CD4-positive, alpha-beta T cell treated with Interleukin-6 at 100 ng/mL for 8 hours (primary cell): ENCODE measurements around the gene THSD4.
"Not testable (repeated sequence)": the region's sequence is repeated elsewhere in the genome, so short reads cannot be mapped to it uniquely, and the experiment has no call there.

ENCODE experiments used
- DNase-seq: peaks from one replicate; pipeline ENCODE4 v3.0.0-alpha.2; 2020; ENCODE audit warnings: mixed read lengths, low spot score

The THSD4 gene

DNA sequence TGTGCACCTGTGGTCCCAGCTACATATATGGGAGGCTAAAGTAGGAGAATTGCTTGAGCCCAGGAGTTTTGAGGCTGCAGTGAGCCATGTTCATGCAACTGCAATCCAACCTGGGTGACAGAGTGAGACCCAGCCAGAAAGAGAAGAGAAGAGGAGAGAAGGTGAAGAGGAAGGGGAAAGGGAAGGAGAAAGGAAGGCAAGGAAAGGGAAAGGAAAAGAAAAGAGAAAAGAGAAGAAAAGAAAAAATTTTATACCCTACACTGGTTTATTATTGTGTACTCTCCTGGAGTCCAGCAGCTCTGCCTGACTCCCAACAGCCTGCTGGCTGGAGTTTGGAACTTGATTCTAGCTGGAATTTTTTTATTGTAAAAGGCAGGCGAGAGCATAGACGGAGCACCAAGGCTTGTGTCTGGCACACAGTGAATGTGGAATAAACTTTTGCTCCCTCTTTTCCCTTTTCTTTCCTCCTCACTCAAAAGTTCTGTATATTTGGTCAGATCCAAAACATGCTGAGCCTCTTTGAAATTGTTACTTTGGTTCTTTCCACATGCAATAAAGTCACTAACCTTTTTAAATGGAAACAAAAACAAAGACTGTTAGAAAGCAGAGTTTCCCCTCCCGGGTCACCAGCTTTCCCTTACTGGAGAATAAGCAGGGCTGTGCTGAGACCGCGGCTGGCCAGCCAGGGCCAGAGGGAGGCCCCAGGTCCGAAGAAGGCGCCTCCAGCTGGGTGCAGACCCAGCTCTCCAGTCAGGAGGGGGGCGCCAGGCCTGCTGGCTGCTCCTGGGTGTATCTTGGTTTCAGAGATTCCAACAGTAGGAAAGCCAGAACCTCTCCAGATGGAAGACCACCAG is 9.9 kb downstream of the THSD4 start:
- DNase-seq: no peak

DNA sequence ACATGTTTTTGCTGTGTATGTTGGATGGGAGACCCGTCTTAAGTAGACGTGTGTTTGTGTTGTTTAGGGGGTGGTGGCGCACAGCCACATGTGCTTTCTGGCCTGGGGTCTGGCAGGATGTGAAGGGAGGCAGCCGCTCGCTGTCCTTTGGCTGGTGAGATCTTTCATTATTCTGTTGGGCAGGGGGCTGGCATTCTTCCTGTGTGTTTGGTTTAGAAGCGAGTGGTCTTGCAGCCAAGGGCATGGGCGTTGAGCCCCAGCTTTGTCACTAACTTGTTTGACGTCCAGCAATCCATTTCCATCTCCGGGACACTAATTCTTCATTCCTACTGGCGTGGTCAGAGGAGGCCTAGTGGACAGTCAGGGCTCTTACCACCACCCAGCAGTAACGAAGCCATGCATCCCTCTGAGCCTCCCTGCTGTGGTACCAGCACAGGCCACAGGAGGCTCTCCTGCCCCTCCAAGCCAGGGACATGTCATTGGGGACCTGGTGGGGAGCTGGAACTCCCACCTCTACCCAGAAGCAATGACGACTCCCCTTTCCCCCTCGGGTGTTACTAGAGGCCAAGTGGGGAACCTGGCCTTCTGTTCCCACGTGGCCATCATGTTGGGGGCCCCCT is 10.7 kb downstream of the THSD4 start:
- DNase-seq: no peak

DNA sequence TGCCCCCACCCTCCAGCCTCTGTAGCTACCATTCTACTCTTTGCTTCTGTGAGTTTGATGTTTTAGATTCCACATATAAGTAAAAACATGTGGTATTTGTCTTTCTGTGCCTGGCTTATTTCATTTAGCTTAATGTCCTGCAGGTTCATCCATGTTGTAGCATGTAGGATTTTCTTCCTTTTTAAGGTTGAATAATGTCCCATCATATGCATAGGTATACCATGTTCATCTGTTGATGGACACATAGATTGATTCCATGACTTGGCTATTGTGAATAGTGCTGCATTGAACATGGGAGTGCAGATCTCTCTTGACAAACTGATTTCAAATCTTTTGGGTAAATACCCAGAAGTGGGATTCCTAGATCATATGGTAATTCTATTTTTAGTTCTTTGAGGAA is 11.8 kb downstream of the THSD4 start:
- no peak for DNase-seq

DNA sequence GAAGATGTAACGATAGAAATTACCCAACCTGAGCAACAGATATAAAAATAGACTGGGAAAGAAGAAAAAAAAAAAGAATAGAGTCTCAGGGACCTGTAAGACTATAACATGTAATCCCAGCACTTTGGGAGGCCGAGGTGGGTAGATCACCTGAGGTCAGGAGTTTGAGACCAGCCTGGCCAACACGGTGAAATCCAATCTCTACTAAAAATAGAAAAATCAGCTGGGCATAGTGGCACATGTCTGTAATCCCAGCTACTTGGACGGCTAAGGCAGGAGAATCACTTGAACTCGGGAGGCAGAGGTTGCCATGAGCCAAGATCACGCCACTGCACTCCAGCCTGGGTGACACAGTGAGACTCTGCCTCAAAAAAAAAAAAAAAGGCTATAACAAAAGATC is 12.9 kb downstream of the THSD4 start:
- not testable (repeated sequence) for DNase-seq

DNA sequence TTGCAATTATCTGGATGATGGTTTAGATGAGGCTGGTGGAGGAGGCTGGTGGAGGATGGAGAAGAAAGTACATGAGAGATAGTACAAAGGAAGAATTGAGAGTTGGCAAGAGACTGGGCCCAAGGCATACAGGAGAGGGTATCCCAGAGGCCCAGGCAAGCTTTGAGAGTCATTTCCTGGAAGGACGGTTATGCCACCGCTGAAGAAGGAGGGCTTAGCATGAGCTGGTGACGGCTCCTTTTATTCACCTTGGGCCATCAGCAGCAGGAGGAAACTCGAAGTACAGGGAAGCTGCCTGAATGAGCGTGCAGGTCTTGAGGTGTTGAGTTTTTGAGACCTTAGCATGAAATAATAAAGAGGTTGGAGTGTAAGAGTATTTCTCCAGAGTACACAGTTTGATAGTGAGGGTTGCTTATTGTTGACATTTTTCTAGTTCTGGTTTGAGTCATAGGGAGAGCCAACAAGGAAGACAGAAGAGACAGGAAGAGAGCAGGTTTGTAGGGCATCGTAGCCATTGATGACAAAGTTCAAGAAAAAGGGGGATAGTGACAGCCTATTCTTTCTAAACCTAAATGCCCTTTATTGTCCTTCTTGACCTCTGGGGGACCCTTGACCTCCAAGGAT is 13.8 kb downstream of the THSD4 start:
- no peak for DNase-seq

DNA sequence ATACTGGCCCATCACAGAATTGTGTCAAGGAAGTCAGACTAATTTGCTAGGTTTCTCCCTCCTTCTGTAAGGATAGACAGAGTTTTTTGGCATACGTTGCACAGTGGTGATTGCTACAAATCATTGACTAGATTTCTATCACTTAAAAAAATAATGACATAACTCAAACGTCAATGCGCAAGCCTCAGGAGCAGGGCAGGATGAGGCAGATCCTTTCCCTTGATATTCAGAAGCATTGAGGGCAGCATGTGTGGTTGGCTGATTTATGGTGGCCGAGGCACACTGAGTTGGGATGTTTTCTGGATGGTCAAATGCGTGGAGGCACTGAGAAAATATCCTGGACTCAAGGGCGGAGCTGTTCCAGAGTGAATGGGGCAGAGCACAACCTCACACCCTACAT is 14.4 kb downstream of the THSD4 start:
- no peak for DNase-seq

DNA sequence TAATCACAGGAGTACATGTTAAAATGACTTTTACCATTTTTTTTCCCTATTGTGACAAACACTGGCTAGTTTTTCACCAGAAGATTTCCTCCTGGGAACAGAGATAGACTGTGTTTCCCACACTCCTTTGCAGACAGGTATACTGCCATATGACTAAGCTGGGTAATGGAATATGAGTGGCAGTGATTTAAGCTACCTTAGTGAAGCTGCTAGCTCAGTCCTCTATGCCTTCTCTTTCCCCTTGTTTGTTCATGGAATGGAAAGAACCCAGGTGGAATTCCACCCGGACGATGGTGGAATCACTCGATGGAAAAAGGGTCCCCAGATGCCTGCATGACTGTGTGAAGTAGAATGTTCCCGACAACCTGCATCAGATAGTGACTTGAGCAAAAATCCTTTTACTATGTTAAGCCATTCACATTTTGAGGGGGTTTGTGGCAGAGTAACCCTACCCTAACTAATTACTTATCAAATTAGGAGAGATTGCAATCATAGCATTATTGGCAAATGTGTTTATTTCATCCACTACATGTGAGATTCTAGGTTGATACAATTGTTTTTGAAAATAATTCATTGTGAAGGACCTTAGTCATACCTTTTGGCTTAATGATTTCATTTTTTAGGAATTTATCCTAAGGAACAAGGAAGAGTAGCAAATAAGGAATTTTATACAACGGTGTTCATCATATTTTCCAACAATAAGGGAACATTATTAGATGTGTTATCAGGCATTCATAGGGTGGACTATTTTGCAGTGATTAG is 16.5 kb downstream of the THSD4 start:
- no peak for DNase-seq

DNA sequence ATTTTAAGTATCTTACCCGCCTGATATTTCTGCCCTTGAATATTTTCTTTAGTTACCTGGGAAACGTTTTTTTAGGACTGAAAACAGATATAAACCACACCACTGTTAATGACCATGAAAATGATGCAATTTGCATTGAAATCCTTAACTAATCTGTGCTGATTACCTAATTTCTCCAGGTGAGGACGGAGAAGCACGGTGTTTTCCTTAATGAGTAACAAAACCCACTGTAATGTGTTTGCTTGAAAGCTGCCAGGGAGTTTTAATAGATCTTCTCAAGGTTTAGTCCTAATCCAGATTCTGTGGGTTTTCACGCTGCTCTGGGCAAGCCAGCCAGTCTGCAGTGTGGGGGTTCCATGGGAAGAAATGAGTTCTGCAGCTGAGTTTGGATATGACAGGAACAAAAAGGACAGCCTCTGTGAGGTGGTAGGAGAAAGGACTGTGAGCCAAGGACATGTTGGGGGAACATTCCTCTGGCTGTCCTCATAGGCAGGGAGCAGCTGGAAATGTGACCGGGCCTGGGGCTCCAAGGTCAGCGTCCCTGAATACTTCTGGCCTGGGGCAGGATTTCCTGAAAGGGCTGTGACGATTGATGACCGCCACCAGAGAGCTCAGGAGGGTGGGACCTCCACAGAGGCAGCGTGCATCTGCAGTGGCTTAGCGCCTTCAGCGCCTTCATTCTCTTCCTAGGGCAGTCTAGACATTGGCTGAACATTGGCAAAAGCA is 18.6 kb downstream of the THSD4 start:
- no peak for DNase-seq

DNA sequence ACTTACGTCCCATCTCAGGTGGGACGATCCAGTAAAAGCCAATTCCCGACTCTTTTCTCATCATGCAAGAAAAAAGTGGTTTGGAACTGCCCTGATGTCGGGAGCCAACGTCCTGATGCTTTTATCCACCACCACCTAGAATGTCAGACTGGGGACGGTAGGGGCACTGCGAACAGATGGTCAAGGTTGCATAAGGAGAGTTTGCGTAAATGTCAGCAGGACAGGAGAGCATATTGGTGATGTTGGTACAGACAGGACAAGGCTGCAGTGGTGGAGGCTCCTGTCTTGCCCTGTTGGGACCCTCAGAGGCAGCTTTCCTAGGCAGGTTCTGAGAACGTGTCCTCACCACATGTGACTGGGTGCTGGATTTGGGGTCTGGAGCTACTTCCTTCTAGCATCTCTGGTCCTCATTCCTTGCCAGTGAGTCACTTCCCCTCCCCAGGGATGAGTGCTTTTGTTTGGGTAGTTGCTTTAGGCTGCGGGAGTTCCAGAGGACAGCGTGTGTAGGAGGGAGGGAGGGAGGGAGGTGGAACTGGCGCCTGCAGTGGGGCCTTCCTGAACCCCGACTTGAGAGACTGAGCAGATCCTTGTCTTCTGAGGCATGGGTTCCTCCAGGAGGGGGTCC is 21.0 kb downstream of the THSD4 start:
- DNase-seq: no peak

DNA sequence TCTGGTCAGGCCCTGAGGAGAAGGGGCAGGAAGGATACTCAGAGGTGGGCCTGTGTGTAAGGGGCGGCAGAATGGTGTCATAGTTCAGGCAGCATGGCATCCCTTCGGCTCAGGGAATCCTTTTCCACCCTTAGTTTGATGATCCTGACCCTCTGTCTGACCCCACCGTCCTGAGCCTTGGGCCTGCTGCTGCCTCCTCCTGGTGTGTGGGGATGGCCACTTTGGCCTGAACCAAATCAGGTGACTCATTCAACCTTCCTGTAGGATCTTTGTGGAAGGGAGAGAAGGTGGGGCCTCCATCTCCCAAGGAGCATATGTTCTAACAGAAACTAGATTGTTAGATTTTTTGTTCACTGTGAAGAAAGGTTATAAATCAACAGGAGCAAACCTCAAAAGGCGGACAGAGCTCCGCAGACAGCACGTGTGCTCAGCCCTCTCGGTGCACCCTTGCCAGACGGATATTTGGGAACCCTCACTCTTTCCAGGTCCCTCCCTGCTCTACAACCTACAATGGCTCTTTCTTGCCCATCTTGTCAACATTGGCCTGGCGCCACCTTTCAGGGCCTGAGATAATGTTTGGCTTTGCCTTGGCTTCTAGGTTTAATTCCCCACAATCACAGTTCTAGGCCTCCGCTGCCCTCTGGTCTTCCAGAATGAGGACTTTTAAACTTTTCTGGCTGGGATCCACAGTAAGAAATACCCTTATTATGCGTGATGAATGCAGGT is 21.7 kb downstream of the THSD4 start:
- DNase-seq: no peak

DNA sequence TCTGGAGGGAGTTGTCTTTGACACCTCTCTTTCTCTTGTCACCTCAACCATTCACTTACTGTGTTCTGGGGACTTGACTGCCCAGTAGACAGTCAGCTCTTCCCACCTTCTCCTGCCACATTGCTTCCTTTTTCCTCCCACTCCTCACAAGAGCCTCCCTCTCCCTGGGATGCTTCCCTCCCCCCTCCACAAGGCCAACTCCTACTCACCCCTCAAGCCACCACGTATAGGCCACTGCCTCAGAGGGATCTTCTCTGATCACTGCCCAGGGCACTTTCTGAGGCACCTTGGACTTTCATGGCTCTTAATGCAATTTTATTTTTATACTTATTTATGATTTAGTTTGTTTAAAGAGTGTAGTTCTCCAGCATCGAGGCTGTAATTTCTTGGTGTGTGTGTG is 23.2 kb downstream of the THSD4 start:
- DNase-seq: no peak

DNA sequence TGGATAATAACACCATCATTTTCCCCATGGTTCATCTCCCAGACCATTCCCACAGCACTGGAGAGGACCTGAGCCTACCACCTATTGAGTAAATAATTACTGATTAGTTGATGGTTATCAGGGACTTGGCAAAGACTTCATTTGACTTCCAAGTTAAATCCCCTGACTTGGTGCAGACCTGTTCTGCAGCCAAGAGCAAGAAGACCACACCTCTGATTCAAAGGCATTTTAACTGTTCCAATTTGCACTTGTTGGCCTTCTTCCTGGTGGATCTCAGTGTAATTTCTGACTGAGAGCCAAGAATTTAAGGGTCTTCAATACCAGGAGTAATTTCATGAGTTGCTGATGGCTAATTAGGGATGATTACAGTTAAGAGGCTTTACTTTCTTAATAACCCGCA is 24.0 kb downstream of the THSD4 start:
- DNase-seq: no peak

DNA sequence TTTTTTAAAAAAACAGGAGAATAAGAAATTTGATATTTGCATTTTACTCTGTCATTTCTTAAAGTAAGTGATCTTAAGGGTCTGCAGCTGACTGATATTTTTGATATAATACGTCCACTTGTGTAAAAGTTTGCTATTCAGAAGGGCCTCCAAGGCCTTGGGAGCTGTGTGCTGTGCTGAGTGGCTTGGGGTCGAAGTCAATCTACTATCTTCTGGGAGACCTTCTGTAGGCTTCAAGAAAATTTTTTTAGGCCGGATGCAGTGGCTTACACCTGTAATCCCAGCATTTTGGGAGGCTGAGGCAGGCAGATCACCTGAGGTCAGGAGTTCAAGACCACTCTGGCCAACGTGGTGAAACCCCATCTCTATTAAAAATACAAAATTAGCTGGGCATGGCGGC is 26.3 kb downstream of the THSD4 start:
- DNase-seq: no peak

DNA sequence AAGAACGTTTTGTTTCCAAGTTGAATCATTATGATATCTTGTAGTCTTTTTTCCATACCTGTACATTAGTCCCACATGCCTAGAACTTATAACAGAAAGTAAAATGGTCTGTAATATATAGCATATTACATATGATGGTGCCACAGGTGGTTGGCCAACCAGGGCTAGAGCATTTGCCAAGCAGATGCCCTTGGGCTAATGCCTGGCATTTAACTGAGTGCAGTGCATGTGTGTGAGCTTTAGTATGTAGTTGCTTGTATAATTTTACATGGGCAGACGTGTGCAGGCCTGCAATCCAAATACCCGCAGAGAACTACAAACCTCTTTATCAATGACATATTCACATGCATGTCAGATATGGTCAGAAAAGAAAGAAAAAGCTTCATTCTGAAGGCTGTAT is 27.5 kb downstream of the THSD4 start:
- no peak for DNase-seq

DNA sequence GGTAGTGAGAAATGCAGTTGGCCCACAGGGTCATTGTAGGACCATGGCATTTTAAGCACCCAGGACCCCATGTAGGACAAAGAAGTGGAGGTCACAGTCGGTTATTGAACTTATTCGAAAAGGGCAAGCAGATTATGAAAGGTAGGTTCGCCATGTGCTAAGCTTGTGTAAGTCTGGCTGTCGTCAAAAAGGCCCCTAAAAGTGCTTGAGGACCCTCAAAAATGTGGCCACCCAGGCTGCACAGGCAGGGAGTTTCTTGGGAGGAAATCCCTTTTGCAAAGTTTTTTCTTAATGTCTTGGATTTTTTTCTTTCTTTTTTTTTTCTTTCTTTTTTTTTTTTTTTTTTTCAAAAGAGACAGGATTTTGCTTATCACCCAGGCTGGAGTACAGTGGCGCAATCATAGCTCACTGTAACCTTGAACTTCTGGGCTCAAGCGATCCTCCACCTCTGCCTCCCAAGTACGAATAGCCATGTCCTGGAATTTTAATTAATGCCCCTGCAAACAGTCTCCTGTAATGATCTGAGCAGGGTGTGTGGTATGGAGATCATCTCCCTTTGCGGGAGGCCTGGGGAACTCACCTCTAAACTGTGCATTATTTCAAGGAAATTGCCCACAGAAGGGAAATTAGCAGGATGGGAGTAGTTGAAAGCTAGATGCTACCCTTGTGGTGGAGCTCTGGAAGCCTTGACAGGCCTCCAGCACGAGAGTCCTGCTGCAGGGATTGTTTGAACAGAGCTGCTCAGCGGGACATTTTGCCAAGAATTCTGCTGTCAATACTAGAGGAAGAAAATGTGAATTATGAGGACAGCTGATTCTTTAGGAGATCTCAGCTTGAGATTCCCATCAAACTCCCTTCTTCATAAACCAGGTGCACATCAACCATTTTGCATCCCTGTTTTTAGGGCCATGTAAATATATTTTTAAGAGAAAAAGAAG is 28.4 kb downstream of the THSD4 start:
- DNase-seq: no peak

DNA sequence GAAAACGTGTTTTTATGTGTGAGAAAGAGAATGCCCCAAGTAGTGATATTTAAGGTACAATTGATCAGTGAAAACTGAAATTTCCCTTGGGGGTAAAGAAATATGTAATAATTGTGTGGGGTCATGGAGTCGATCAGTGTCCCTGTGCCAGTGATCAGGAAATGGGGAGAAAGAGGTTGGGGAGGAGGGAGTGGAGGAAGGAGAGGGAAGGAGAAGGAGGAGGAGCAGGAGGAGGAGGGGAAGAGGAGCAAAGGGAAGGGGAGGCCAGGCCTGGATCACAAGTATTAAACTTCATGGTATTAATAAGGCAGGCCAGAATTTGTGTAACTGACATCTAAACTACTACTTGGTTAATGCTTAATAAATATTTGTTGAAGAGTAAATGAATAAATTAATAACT is 30.4 kb downstream of the THSD4 start:
- no peak for DNase-seq

DNA sequence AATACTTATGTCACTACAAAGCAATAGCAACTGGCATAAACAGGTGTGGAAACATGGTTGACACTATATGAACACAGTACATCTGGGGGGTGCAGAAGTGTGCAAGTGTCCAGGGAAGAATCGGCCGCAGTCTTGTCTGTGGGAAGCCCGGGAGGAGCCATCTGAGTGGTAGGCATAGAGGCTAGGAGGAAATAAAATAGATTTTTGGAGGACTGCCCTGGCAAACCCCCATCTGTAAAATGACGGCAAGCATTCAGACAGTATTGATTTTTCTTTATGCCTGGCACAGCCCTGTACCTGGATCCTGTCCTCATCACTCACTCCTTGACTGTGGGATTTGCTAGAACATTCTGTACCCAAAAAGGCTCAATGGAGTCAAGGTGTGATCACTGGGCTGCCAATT is 31.3 kb downstream of the THSD4 start:
- DNase-seq: no peak

DNA sequence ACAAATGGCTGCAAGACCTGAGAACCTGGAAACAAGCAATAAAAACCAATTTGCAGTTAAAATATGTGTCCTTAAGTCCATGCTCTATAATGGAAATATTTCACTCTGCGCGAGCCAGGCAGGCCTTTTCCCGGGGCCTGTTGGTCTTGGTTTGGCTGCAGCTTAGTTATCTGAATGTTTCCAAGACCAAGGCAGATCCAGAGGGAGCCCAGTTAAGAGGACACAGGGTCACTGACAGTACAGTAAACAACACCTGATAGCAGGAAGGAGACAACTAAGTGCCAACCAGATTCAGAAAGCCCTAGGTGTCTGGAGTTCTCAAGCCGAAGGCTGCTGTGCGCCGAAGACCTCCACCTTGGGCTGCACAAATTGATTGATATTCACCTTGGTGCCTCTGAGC is 32.8 kb downstream of the THSD4 start:
- no peak for DNase-seq
